OCI-LY1 (cell line): ENCODE results near the gene PGS1.
A peak's percentile ranks its signal among the peaks of the same experiment; 100 is the strongest.

Source experiments
- H2AFZ ChIP-seq: fragments of 200-600 bp; sonication (generic), shearing (Covaris generic); 2 replicates; pipeline ENCODE4 v1.6.0; 2014; ENCODE audit warnings: antibody characterized with exemption, mild to moderate bottlenecking, low read length
- H3F3A ChIP-seq: fragments of 200-600 bp; sonication (generic), shearing (Covaris generic); 2 replicates; pipeline ENCODE4 v1.6.0; 2014; ENCODE audit warnings: mild to moderate bottlenecking, antibody characterized with exemption, low read length, moderate library complexity; ENCODE audit not compliant: insufficient read depth
- H3K27ac ChIP-seq: fragments of 200-600 bp; sonication (generic); 2 replicates; pipeline ENCODE4 v1.5.1; 2014; ENCODE audit warnings: low read length, mixed run types, mild to moderate bottlenecking, low read depth; ENCODE audit not compliant: poor library complexity, severe bottlenecking
- H3K27me3 ChIP-seq: fragments of 200-600 bp; sonication (generic); 2 replicates; pipeline ENCODE4 v1.6.0; 2014; ENCODE audit warnings: antibody characterized with exemption, mild to moderate bottlenecking, low read length, moderate library complexity; ENCODE audit not compliant: insufficient read depth
- H3K36me3 ChIP-seq: fragments of 200-600 bp; sonication (generic); 2 replicates; pipeline ENCODE4 v1.6.1; 2014; ENCODE audit warnings: mild to moderate bottlenecking, antibody characterized with exemption, low read length, moderate library complexity, mixed read lengths; ENCODE audit not compliant: insufficient read depth
- H3K4me1 ChIP-seq: fragments of 200-600 bp; sonication (generic); 2 replicates; pipeline ENCODE4 v1.5.1; 2014; ENCODE audit warnings: mild to moderate bottlenecking, low read length, moderate library complexity; ENCODE audit not compliant: insufficient read depth, severe bottlenecking
- H3K4me2 ChIP-seq: fragments of 200-600 bp; sonication (generic), shearing (Covaris generic); 2 replicates; pipeline ENCODE4 v1.6.1; 2014; ENCODE audit warnings: low read length
- H3K4me3 ChIP-seq: fragments of 200-600 bp; sonication (generic); 2 replicates; pipeline ENCODE4 v1.5.1; 2014; ENCODE audit warnings: low read length, low read depth, mild to moderate bottlenecking, mixed read lengths; ENCODE audit not compliant: poor library complexity, severe bottlenecking
- H3K79me2 ChIP-seq: fragments of 200-600 bp; shearing (Covaris generic); 2 replicates; pipeline ENCODE4 v1.6.1; 2016; ENCODE audit warnings: mixed run types, low read length, mixed read lengths; ENCODE audit not compliant: insufficient read depth
- H3K9ac ChIP-seq: fragments of 200-600 bp; sonication (generic), shearing (Covaris generic); 2 replicates; pipeline ENCODE4 v1.6.1; 2014; ENCODE audit warnings: mild to moderate bottlenecking, low read length, mixed read lengths
- H3K9me2 ChIP-seq: fragments of 200-600 bp; sonication (generic), shearing (Covaris generic); 2 replicates; pipeline ENCODE4 v1.6.1; 2014; ENCODE audit warnings: low read depth, mild to moderate bottlenecking, low read length, mixed read lengths
- H3K9me3 ChIP-seq: fragments of 200-600 bp; shearing (Covaris generic); 2 replicates; pipeline ENCODE4 v1.6.1; 2014; ENCODE audit warnings: low read length, mixed read lengths
- H4K20me1 ChIP-seq: fragments of 200-600 bp; sonication (generic), shearing (Covaris generic); 2 replicates; pipeline ENCODE4 v1.6.0; 2016; ENCODE audit warnings: mild to moderate bottlenecking, low read length; ENCODE audit not compliant: insufficient read depth
- CTCF ChIP-seq: fragments of 200-600 bp; sonication (generic), shearing (Covaris generic); IDR thresholded peaks from 2 replicates; pipeline ENCODE4 v1.5.1; 2017; ENCODE audit warnings: mild to moderate bottlenecking, antibody characterized with exemption, low read length, moderate library complexity, mixed read lengths
- EZH2 ChIP-seq: fragments of 200-600 bp; sonication (generic), shearing (Covaris generic); IDR thresholded peaks from 2 replicates; pipeline ENCODE4 v1.8.0; 2017; ENCODE audit warnings: borderline replicate concordance, mixed run types, mild to moderate bottlenecking, antibody characterized with exemption, low read length, moderate library complexity, mixed read lengths

Gene PGS1

GRCh38 chr17:78376161-78376560 lies 2.3 kb upstream of the PGS1 start:
- no peak overlapping the region for H3K4me3 ChIP-seq
- no peaks in the 10 kb centered on the region for H3F3A ChIP-seq
- H3K9ac ChIP-seq = no peak overlapping the region
- H3K4me2 ChIP-seq = no peak overlapping the region
- peaks cover 12% of the 10 kb centered on the region for H3K79me2 ChIP-seq
- peaks cover 32% of the 10 kb centered on the region for H3K4me1 ChIP-seq
- no peak overlapping the region for H2AFZ ChIP-seq
- H4K20me1 ChIP-seq = no peaks in the 10 kb centered on the region
- H3K27ac ChIP-seq = no peak overlapping the region
- H3K27me3 ChIP-seq = peaks cover 4% of the 10 kb centered on the region; the same call in 1 of the 2 replicates
- H3K9me3 ChIP-seq = no peaks in the 10 kb centered on the region
- H3K36me3 ChIP-seq = 0 out of 2 replicates have a peak, but pooled peaks cover 3% of the 10 kb centered on the region
- TF ChIP-seq CTCF = no peak
- TF ChIP-seq EZH2 = no peak
- H3K9me2 ChIP-seq = no peaks in the 10 kb centered on the region

GRCh38 chr17:78377858-78378224 lies 608 bp upstream of the PGS1 start:
- H3K4me2 ChIP-seq = peak overlapping the region; percentile 99
- TF ChIP-seq CTCF = no peak
- no peak for TF ChIP-seq EZH2
- 0 out of 2 replicates have a peak, but pooled peaks cover 13% of the 10 kb centered on the region for H3K36me3 ChIP-seq
- no peaks in the 10 kb centered on the region for H4K20me1 ChIP-seq
- H3K27ac ChIP-seq = no peak overlapping the region
- no peaks in the 10 kb centered on the region for H3K9me3 ChIP-seq
- no peaks in the 10 kb centered on the region for H3K9me2 ChIP-seq
- peak overlapping the region; percentile 94 for H3K9ac ChIP-seq
- peaks cover 3% of the 10 kb centered on the region; the same call in 1 of the 2 replicates for H3K27me3 ChIP-seq
- peaks cover 43% of the 10 kb centered on the region for H3K4me1 ChIP-seq
- peaks cover 24% of the 10 kb centered on the region for H3K79me2 ChIP-seq
- H3F3A ChIP-seq = no peaks in the 10 kb centered on the region
- H3K4me3 ChIP-seq = peak overlapping the region; percentile 99
- peak overlapping the region; percentile 90; the same call in 1 of the 2 replicates for H2AFZ ChIP-seq

GRCh38 chr17:78379131-78379491 lies 662 bp downstream of the PGS1 start:
- Histone ChIP-seq H3K27ac (no peak overlapping the region), H3K4me3 (peak overlapping the region; percentile 99), H3K9ac (peak overlapping the region; percentile 94), H3K4me1 (peaks cover 51% of the 10 kb centered on the region), H3K27me3 (no peaks in the 10 kb centered on the region), H2AFZ (no peak overlapping the region), H3K79me2 (peaks cover 30% of the 10 kb centered on the region), H3K4me2 (peak overlapping the region; percentile 99), H3K9me2 (no peaks in the 10 kb centered on the region), H3F3A (no peaks in the 10 kb centered on the region), H3K36me3 (0 out of 2 replicates have a peak, but pooled peaks cover 13% of the 10 kb centered on the region), H4K20me1 (no peaks in the 10 kb centered on the region), H3K9me3 (no peaks in the 10 kb centered on the region)
- TF ChIP-seq CTCF (no peak), EZH2 (no peak)
